ENCODE measurements around the gene RAB5A. TPM values are rescaled to one million over a fixed set of nuclear protein-coding genes. Genes with fewer than 3 reads are reported as not detected.

Gene RAB5A
- total and polyA plus RNA-seq, 2 donors (not counting 3 experiments of a cell fraction or from before 2014, with no cell fraction given) = 20.6 to 63.8 TPM

- H3K9me1 ChIP-seq (replicated peaks; ENCODE audit: control insufficient read depth, extremely low read depth, insufficient read depth, low read length) = no peaks in the 10 kb centered on the region
- ChIA-PET POLR2A (no interaction called here), CTCF (interaction anchor here (1.2 to 2.1 kb wide), 3 partner anchors 7 to 34 kb away, joined by 3 to 11 read pairs (median 5); partner anchors contain the start of gene KAT2B)
- no peaks in the 10 kb centered on the region for H3K36me3 ChIP-seq (ENCODE audit: control insufficient read depth in 2 of 2, extremely low read depth in 1 of 2, insufficient read depth in 2 of 2, low read length in 2 of 2)
- no peaks in the 10 kb centered on the region for H4K20me1 ChIP-seq (replicated peaks; ENCODE audit: control insufficient read depth, extremely low read depth, insufficient read depth, low read length)
- no TSS peak for BruUV-seq (replicated peaks)
- peaks cover 21% of the 10 kb centered on the region for H3K4me1 ChIP-seq (ENCODE audit: control insufficient read depth, extremely low read depth, insufficient read depth, low read length)
- peak overlapping the region; percentile 13 for H3K27ac ChIP-seq (ENCODE audit: insufficient read depth, low read depth, low read length)
- no peak overlapping the region for H3K4me2 ChIP-seq (ENCODE audit: insufficient read depth, low read length)
- intact Hi-C loops (cut with micrococcal nuclease) = loop anchor here (1.0 kb wide), 2 partner anchors 16 to 134 kb away; no protein-coding TSS in a partner anchor
- H3K79me2 ChIP-seq (ENCODE audit: control insufficient read depth, insufficient read depth, low read length) = no peaks in the 10 kb centered on the region
- peak overlapping the region; percentile 59 for H2AFZ ChIP-seq (ENCODE audit: low read depth, low read length)
- H3K27me3 ChIP-seq (ENCODE audit: control insufficient read depth in 2 of 2, insufficient read depth in 2 of 2, low read length in 2 of 2) = no peaks in the 10 kb centered on the region
- dilution Hi-C loops (cut with MboI; ENCODE audit: extremely low pct_ligation_motif_present, low sequenced_read_pairs) = no loop called here
- DNase-seq (ENCODE audit: low read depth, low spot score) (peak; percentile 11), FAIRE-seq (no peak)
- TF ChIP-seq POLR2A (IDR thresholded peaks at IDR 0.05; ENCODE audit: low read depth, low read length) (no peak), EZH2 (IDR thresholded peaks at IDR 0.05; ENCODE audit: borderline replicate concordance, low read depth, low read length, severe bottlenecking) (no peak)
- H3K4me3 ChIP-seq (replicated peaks in 1 of 3; ENCODE audit: insufficient read depth in 1 of 3, low read depth in 1 of 3, low read length in 3 of 3) = no peak overlapping the region
- no peaks in the 10 kb centered on the region for H3K9me3 ChIP-seq (replicated peaks; ENCODE audit: control insufficient read depth, insufficient read depth, low read length)
- H3K9ac ChIP-seq (replicated peaks; ENCODE audit: extremely low read depth, insufficient read depth, low read length) = no peak overlapping the region
These were observed 76.2 kb downstream of the RAB5A start for GRCh38 chr3:20022954-20023622.

- peak; percentile 70 for DNase-seq (ENCODE audit: low read depth, low spot score)
- H3K9me1 ChIP-seq (replicated peaks; ENCODE audit: control insufficient read depth, extremely low read depth, insufficient read depth, low read length) = no peaks in the 10 kb centered on the region
- no peaks in the 10 kb centered on the region for H3K9me3 ChIP-seq (replicated peaks; ENCODE audit: control insufficient read depth, insufficient read depth, low read length)
- intact Hi-C loops (cut with micrococcal nuclease) (loop anchor here (1.0 kb wide), 3 partner anchors 15 to 135 kb away; partner anchors contain the start of gene RAB5A), dilution Hi-C loops (cut with MboI; ENCODE audit: extremely low pct_ligation_motif_present, low sequenced_read_pairs) (no loop called here)
- H3K4me3 ChIP-seq (replicated peaks in 1 of 3; ENCODE audit: insufficient read depth in 1 of 3, low read depth in 1 of 3, low read length in 3 of 3) = no peak overlapping the region
- BruUV-seq (replicated peaks) = no TSS peak
- peak overlapping the region; percentile 29 for H3K4me2 ChIP-seq (ENCODE audit: insufficient read depth, low read length)
- POLR2A ChIA-PET = no interaction called here
- no peak for TF ChIP-seq POLR2AphosphoS5 (IDR thresholded peaks at IDR 0.05; ENCODE audit: insufficient read depth, low read depth, low read length)
- no peak for TF ChIP-seq MYC (IDR thresholded peaks at IDR 0.05; ENCODE audit: low read depth, low read length)
- no peak for TF ChIP-seq GATA2 (IDR thresholded peaks at IDR 0.05; ENCODE audit: insufficient read depth, insufficient read length, low read depth, low read length)
- no peak for TF ChIP-seq CTCF (IDR thresholded peaks at IDR 0.05; ENCODE audit: extremely low read depth in 1 of 2, insufficient read depth in 1 of 2, low read depth in 1 of 2, low read length in 2 of 2)
- no peak for TF ChIP-seq POLR2A (IDR thresholded peaks at IDR 0.05; ENCODE audit: low read depth, low read length)
- TF ChIP-seq FOS (IDR thresholded peaks at IDR 0.05; ENCODE audit: borderline replicate concordance, insufficient read depth, low read length) = no peak
- TF ChIP-seq JUN (IDR thresholded peaks at IDR 0.05; ENCODE audit: borderline replicate concordance, insufficient read depth, insufficient read length, low read depth) = no peak
- no peak for TF ChIP-seq EZH2 (IDR thresholded peaks at IDR 0.05; ENCODE audit: borderline replicate concordance, low read depth, low read length, severe bottlenecking)
- TF ChIP-seq MAX (IDR thresholded peaks at IDR 0.05; ENCODE audit: insufficient read depth, insufficient read length) = no peak
- peaks cover 21% of the 10 kb centered on the region for H3K4me1 ChIP-seq (ENCODE audit: control insufficient read depth, extremely low read depth, insufficient read depth, low read length)
- H3K9ac ChIP-seq (replicated peaks; ENCODE audit: extremely low read depth, insufficient read depth, low read length) = no peak overlapping the region
- H3K79me2 ChIP-seq (ENCODE audit: control insufficient read depth, insufficient read depth, low read length) = no peaks in the 10 kb centered on the region
- peak; percentile 63 for FAIRE-seq
- H4K20me1 ChIP-seq (replicated peaks; ENCODE audit: control insufficient read depth, extremely low read depth, insufficient read depth, low read length) = no peaks in the 10 kb centered on the region
- no peaks in the 10 kb centered on the region for H3K36me3 ChIP-seq (ENCODE audit: control insufficient read depth in 2 of 2, extremely low read depth in 1 of 2, insufficient read depth in 2 of 2, low read length in 2 of 2)
- H3K27me3 ChIP-seq (ENCODE audit: control insufficient read depth in 2 of 2, insufficient read depth in 2 of 2, low read length in 2 of 2) = no peaks in the 10 kb centered on the region
- H2AFZ ChIP-seq (ENCODE audit: low read depth, low read length) = peak overlapping the region; percentile 59
- CTCF ChIA-PET = interaction anchor here (1.2 to 2.1 kb wide), 3 partner anchors 8 to 34 kb away, joined by 3 to 11 read pairs (median 5); partner anchors contain the start of gene KAT2B
- H3K27ac ChIP-seq (ENCODE audit: insufficient read depth, low read depth, low read length) = peak overlapping the region; percentile 13
These were observed 76.9 kb downstream of the RAB5A start for GRCh38 chr3:20023623-20024405.

Data from endothelial cell of umbilical vein (primary cell).